ENCODE results near the gene UQCC5.

Gene UQCC5

GRCh38 chr3:52487788-52488691 is 48.4 kb upstream of the UQCC5 start:
- ATAC-seq: no peak
- TF ChIP-seq ZFP30 (CRISPR knock-in tag; IDR thresholded peaks at IDR 0.05): no peak
- TF ChIP-seq ZNF565 (CRISPR knock-in tag; conservative IDR thresholded peaks at IDR 0.05; ENCODE audit: low read depth): no peak
- TF ChIP-seq TCF4 (CRISPR knock-in tag; IDR thresholded peaks at IDR 0.05; ENCODE audit: borderline replicate concordance): no peak
- no peak for TF ChIP-seq PATZ1 (CRISPR knock-in tag; IDR thresholded peaks at IDR 0.05; ENCODE audit: borderline replicate concordance)
- no peak for TF ChIP-seq TSHZ2 (CRISPR knock-in tag; IDR thresholded peaks at IDR 0.05)
- no peak for TF ChIP-seq ESRRG (CRISPR knock-in tag; IDR thresholded peaks at IDR 0.05)
- TF ChIP-seq ZNF70 (CRISPR knock-in tag; IDR thresholded peaks at IDR 0.05): no peak
- no peak for TF ChIP-seq TOX (CRISPR knock-in tag; IDR thresholded peaks at IDR 0.05; ENCODE audit: borderline replicate concordance)
- TF ChIP-seq CSRNP3 (CRISPR knock-in tag; IDR thresholded peaks at IDR 0.05): no peak
- no peak for TF ChIP-seq ARNTL (CRISPR knock-in tag; IDR thresholded peaks at IDR 0.05; ENCODE audit: borderline replicate concordance, low read depth)
- TF ChIP-seq ISL1 (CRISPR knock-in tag; IDR thresholded peaks at IDR 0.05): no peak
- TF ChIP-seq CSDC2 (CRISPR knock-in tag; IDR thresholded peaks at IDR 0.05): no peak
- TF ChIP-seq ZNF8 (CRISPR knock-in tag; IDR thresholded peaks at IDR 0.05): no peak

GRCh38 chr3:52488746-52489145 is 47.7 kb upstream of the UQCC5 start:
- ATAC-seq: no peak
- no peak for TF ChIP-seq ZNF565 (CRISPR knock-in tag; conservative IDR thresholded peaks at IDR 0.05; ENCODE audit: low read depth)
- no peak for TF ChIP-seq SNAI2 (CRISPR knock-in tag; IDR thresholded peaks at IDR 0.05)
- no peak for TF ChIP-seq CSRNP3 (CRISPR knock-in tag; IDR thresholded peaks at IDR 0.05)

- ATAC-seq: no peak
- TF ChIP-seq TOX (CRISPR knock-in tag; IDR thresholded peaks at IDR 0.05; ENCODE audit: borderline replicate concordance) (no peak), BACH2 (CRISPR knock-in tag; IDR thresholded peaks at IDR 0.05; ENCODE audit: borderline replicate concordance) (no peak), CSDC2 (CRISPR knock-in tag; IDR thresholded peaks at IDR 0.05) (no peak), ZNF565 (CRISPR knock-in tag; conservative IDR thresholded peaks at IDR 0.05; ENCODE audit: low read depth) (no peak), ARNTL (CRISPR knock-in tag; IDR thresholded peaks at IDR 0.05; ENCODE audit: borderline replicate concordance, low read depth) (no peak)
These were observed 47.0 kb upstream of the UQCC5 start for GRCh38 chr3:52489453-52489852.

GRCh38 chr3:52490035-52490938 is 46.1 kb upstream of the UQCC5 start:
- TF ChIP-seq ZNF70 (CRISPR knock-in tag; IDR thresholded peaks at IDR 0.05) (no peak), OSR1 (CRISPR knock-in tag; IDR thresholded peaks at IDR 0.05) (no peak), ZNF8 (CRISPR knock-in tag; IDR thresholded peaks at IDR 0.05) (no peak), ZFP30 (CRISPR knock-in tag; IDR thresholded peaks at IDR 0.05) (no peak), TCF4 (CRISPR knock-in tag; IDR thresholded peaks at IDR 0.05; ENCODE audit: borderline replicate concordance) (no peak), CREB5 (CRISPR knock-in tag; IDR thresholded peaks at IDR 0.05; ENCODE audit: low read depth) (no peak), ZNF565 (CRISPR knock-in tag; conservative IDR thresholded peaks at IDR 0.05; ENCODE audit: low read depth) (no peak)
- ATAC-seq: no peak

Data from SK-N-SH treated with all-trans-retinoic acid at 6 μM for 48 hours (cell line).